Neutrophil (primary cell): ENCODE measurements around the gene YEATS4.

Source experiments
- H3K27ac ChIP-seq: fragments of 200-600 bp; sonication (generic); 2 replicates; pipeline ENCODE4 v1.5.1; 2016; ENCODE audit warnings: mild to moderate bottlenecking, moderate library complexity
- H3K27me3 ChIP-seq: fragments of 200-600 bp; sonication (generic); 2 replicates; pipeline ENCODE4 v1.6.0; 2016; ENCODE audit warnings: mild to moderate bottlenecking
- H3K36me3 ChIP-seq: fragments of 200-600 bp; sonication (generic); 2 replicates; pipeline ENCODE4 v1.5.1; 2017
- H3K4me1 ChIP-seq, 2 experiments: fragments of 200-600 bp in 1 of 2; sonication (generic) in 1 of 2; 1 replicate in 1 of 2; 2 replicates in 1 of 2; pipeline versions ENCODE4 v1.5.1 to v1.6.1; 2013 to 2016; ENCODE audit warnings: low read depth in 1 of 2, low read length in 1 of 2, mild to moderate bottlenecking in 1 of 2, moderate library complexity in 1 of 2; ENCODE audit not compliant: control insufficient read depth in 1 of 2, insufficient read depth in 1 of 2
- H3K4me3 ChIP-seq, 2 experiments: fragments of 200-600 bp in 1 of 2; sonication (generic) in 1 of 2; 1 replicate in 1 of 2; 2 replicates in 1 of 2; pipeline ENCODE4 v1.5.1; 2013 to 2016; ENCODE audit warnings: low read depth in 1 of 2, low read length in 1 of 2, mild to moderate bottlenecking in 1 of 2, moderate library complexity in 1 of 2
- H3K9me3 ChIP-seq: fragments of 200-600 bp; sonication (generic); 2 replicates; pipeline ENCODE4 v1.5.1; 2016
- TF ChIP-seq, protein P1 (sequence below): fragments of 200-600 bp; sonication (generic); IDR thresholded peaks from 2 replicates; pipeline ENCODE4 v1.5.1; 2016; ENCODE audit warnings: antibody characterized with exemption

Gene YEATS4

DNA sequence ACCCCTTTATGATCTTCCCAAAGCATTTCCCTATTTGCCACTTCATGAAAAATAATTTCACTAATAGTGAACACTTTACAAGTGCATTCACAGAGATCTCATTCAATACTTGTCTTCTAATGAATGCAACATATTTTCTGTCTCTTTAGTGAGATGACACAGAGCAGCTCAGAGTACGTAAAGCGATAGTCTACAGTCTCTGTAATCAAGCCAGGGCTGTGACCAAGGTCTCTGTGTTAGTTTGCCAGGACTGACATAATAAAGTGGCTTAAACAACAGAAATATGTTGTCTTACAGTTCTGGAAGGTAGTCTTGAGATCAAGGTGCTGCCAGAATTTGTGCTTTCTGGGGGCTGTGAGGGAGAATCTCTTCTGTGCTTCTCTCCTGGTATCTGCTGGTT, 77.5 kb downstream of the YEATS4 start:
- Histone ChIP-seq H3K4me1 (no peaks in the 10 kb centered on the region), H3K27ac (no peak overlapping the region), H3K9me3 (no peaks in the 10 kb centered on the region), H3K27me3 (no peaks in the 10 kb centered on the region), H3K4me3 (no peak overlapping the region), H3K36me3 (no peaks in the 10 kb centered on the region)
- TF ChIP-seq, protein P1, sequence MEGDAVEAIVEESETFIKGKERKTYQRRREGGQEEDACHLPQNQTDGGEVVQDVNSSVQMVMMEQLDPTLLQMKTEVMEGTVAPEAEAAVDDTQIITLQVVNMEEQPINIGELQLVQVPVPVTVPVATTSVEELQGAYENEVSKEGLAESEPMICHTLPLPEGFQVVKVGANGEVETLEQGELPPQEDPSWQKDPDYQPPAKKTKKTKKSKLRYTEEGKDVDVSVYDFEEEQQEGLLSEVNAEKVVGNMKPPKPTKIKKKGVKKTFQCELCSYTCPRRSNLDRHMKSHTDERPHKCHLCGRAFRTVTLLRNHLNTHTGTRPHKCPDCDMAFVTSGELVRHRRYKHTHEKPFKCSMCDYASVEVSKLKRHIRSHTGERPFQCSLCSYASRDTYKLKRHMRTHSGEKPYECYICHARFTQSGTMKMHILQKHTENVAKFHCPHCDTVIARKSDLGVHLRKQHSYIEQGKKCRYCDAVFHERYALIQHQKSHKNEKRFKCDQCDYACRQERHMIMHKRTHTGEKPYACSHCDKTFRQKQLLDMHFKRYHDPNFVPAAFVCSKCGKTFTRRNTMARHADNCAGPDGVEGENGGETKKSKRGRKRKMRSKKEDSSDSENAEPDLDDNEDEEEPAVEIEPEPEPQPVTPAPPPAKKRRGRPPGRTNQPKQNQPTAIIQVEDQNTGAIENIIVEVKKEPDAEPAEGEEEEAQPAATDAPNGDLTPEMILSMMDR = no peak

DNA sequence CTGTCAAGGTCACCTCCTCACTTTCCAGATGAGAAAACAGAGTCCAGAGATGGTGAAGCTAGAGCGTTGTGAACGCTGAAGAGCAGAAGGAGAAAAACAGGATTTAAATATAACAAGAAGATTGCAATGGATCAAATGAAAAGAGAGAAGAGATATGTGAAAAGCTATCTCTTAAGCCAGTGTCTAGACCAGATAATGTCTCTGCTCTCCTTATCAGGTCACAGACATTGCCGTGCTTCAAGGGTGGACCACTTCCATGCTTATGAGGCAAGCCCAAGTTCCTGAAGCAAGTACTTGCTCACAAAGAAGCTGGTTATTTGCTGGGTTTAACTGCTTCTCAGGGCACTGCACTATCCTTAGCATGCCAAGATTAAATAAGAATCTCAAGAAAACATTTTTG, 79.0 kb downstream of the YEATS4 start:
- H3K27me3 ChIP-seq = no peaks in the 10 kb centered on the region
- no peaks in the 10 kb centered on the region for H3K4me1 ChIP-seq
- no peaks in the 10 kb centered on the region for H3K9me3 ChIP-seq
- no peak overlapping the region for H3K4me3 ChIP-seq
- TF ChIP-seq, protein P1 = no peak
- no peaks in the 10 kb centered on the region for H3K36me3 ChIP-seq
- H3K27ac ChIP-seq = no peak overlapping the region

DNA sequence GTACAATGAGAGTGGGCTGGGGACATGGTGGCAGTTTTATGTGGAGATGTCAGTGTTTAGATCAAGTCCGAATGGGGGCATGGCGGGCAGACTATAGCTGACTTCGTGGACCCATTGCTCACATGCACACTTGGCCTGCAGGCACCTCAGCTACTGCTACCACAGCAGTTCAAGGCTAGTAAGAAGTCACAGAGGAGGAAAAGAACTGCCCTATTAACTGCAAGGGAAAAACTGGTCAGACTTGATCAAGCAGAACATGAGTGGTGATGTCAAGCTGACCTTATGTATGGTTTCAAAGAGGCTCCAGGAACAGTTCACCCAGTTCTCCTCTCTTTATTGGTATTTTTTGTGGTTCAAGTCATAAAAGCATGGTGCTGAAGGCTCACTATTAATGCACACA, 80.5 kb downstream of the YEATS4 start:
- TF ChIP-seq, protein P1 = no peak
- Histone ChIP-seq H3K4me1 (no peaks in the 10 kb centered on the region), H3K27me3 (no peaks in the 10 kb centered on the region), H3K27ac (no peak overlapping the region), H3K9me3 (no peaks in the 10 kb centered on the region), H3K36me3 (no peaks in the 10 kb centered on the region), H3K4me3 (no peak overlapping the region)
